GM23338 (cell line): ENCODE results near the gene UBE2D1.

ENCODE experiments used
- CTCF ChIP-seq, 2 experiments: fragments of 200-600 bp in 1 of 2; sonication (generic) in 1 of 2; conservative IDR thresholded peaks; 2 replicates each; pipeline versions ENCODE4 v1.5.1 to v1.6.1; 2016 to 2017; ENCODE audit warnings: antibody characterized with exemption in 2 of 2, low read depth in 2 of 2, mild to moderate bottlenecking in 2 of 2, moderate library complexity in 1 of 2
- EZH2 ChIP-seq: fragments of 200-600 bp; sonication (generic); IDR thresholded peaks from one replicate; pipeline ENCODE4 v1.8.0; 2017; ENCODE audit warnings: antibody characterized with exemption, mild to moderate bottlenecking, low read depth; ENCODE audit not compliant: unreplicated experiment
- EZH2phosphoT487 ChIP-seq: fragments of 200-600 bp; sonication (generic); IDR thresholded peaks from one replicate; pipeline ENCODE4 v1.8.1; 2018; ENCODE audit warnings: antibody characterized with exemption; ENCODE audit not compliant: unreplicated experiment
- POLR2AphosphoS5 ChIP-seq: IDR thresholded peaks from 2 replicates; pipeline ENCODE4 v1.6.1; 2016; ENCODE audit warnings: antibody characterized with exemption, low read depth

GRCh38 chr10:58348571-58349033 lies 13.8 kb downstream of the UBE2D1 start:
- TF ChIP-seq CTCF (conservative IDR thresholded peaks at IDR 0.05; ENCODE audit: low read depth in 2 of 2) = no peak
- TF ChIP-seq EZH2 = no peak
- no peak for TF ChIP-seq POLR2AphosphoS5
- no peak for TF ChIP-seq EZH2phosphoT487
